CD4-positive, alpha-beta T cell treated with Interleukin-6 for 4 hours (primary cell): ENCODE results near the gene CDK2AP2.
"Not testable (repeated sequence)": the region's sequence is repeated elsewhere in the genome, so short reads cannot be mapped to it uniquely, and the experiment has no call there.

ENCODE experiments used
- DNase-seq: peaks from one replicate; pipeline ENCODE4 v3.0.0-alpha.2; 2020; ENCODE audit warnings: mixed read lengths

Gene CDK2AP2

DNA sequence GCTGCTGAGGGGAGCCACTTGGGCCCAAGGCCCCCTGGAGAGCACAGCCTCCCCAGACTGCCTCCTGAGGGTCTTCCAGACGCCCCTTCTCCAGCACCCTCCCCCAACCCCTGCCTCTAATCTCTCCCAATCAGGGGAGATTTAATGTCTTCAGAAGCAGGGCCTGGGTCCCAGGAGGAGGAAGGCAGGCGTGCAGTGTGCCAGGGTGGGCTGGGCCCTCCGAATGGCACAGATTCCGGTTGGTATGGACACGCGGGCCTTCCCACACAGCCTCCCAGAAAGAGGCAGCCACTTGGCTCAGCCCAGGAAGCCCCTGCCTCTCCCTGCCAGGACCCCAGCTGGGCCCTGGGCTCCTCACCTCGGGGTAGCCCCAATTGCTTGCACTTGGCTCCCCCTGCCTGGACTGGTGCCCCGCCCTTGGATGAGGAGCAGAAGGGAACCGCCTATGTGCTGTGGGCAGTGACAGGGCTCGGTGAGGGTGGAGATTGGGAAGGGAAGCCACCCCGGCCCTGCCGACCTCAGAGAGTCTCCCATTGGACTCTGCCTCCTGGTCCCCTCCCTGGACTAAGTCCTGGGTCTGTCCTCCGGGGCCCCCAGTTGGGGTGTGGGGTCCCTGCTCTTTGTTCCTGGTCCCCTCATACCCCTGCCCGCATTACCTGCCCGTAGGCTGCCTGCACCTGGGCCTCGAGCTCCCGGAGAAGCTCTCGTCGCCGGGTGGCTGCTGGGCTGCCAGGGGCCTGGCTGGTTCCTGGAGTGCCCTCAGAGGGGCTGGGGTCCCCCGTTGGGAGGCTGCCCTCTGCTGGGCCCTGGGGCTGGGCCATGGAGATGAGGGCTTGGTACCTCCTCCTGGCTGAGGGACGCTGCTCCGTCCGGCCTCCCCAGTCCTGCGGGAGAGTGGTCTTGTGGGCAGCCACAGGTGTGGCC, 15.9 kb upstream of the CDK2AP2 start:
- DNase-seq = no peak

DNA sequence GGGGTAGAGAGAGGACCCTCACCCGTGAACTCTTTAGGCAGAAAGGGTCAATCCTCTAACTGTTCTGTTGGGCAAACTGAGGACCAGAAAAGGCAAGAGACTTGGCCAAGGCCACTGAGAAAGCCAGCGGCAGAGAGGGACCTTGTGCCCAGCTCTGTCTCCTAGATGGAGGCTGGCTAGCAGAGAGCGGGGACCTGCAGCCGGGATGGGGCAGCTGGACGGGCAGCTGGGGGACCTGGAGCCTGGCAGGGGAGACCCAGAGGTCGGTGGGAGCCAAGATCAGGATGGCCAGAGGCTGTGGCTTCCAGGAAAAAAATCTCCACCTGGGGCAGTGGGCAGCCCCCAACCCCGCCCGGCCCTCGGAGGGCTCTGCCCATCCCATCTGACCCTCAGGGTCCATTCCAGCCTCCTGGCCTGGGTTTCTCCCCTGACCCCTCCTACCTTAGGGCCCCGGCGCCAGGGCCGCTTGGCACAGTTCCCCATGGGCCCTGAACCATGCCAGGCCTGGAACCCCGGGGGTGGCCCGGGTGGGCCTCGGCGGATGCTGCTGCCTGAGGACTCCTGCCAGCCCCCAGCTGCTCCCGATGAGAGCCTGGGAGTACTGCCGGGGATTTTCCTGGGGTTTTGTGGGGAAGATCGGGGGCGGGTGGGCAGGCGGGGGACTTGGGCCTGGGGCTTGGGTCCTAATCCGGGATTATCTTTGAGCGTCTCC, 15.0 kb upstream of the CDK2AP2 start, which contains the start of gene CABP2:
TSS of gene CABP2 (minus strand) at position 603 of the 712 bp plus-strand sequence. CDS start at position 483, 120 bp downstream.
- DNase-seq = no peak

DNA sequence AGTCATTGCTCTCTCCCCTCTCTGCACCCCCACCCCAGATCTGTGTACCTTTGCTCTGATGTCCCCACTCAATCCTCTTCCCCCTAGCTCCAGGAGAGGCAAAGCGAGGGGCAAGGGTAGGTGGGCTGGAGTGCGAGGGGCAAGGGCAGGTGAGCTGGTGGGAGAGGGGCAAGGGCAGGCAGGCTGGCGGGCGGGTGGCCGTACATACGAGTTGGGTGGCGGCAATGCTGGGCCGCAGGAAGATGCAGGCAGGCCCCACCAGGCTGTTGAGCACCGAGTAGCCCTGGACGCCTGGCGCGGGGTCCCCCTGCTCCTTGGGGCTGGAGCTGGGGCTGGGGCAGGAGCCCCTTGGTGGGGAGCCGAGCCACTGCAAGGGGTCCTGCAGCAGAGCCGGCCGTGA, 14.4 kb upstream of the CDK2AP2 start:
- no peak for DNase-seq

DNA sequence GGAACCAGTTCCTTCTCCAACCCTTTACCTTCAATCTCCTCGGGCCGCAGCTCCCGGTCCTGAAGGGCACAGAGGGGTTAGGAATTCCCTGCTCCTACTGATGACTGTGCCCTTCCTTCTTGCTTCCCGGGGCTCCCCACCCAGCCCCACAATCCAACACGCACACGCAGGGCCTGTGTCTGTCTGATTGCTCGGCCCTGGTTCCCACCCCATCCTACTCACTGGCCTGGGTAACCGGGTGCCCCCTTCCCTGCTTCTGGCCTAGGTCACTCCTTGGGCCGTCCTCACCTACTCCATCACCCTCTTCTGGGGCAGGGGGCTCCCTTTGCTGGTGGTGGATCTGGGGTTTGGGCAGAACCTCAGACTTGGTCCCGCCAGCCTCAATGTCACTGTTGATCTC, 14.0 kb upstream of the CDK2AP2 start:
- DNase-seq = no peak

DNA sequence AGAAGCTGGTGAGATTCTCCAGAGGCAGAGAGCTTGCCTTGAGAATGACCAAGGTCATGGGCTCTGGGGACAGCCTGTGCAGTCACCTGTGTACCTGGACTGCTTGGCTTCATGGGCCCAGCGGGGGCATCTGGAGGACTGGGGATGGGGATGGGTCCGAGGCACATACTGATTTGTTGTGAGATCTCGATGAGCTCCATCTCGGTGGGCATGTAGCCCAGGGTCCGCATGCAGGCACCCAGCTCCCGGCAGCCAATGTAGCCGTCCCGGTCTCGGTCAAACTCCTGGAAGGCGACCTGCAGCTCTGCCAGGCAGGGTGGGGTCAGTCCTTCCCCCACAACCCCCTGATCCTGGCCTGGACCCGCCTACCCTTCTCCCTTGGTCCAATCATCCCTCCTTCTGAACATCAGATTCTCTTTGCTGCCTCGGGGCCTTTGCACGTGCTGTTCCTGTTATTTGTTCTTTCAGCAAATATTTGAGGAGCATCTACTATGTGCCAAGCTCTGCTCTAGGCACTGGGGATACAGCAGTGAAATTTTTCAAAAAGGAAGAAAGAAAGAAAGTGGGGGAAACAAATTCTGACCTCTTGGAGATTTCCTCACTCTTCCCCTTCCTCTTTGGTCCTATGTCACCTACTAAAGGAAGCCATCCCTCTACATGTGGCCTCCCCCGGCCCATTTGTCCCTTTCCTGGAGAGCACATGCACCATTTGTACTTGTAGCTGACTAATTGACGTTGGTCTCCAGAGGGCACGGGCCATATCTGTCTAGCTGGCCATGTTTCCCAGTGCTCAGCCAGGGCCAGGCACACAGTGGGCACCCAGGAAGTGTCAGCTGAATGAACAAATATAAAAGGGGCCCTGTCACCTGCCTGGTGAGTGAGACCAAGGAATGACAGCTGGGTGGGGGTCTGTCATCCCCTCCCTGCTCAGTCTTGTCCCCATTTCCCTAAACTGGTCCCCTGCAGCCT, 13.2 kb upstream of the CDK2AP2 start:
- DNase-seq = no peak

DNA sequence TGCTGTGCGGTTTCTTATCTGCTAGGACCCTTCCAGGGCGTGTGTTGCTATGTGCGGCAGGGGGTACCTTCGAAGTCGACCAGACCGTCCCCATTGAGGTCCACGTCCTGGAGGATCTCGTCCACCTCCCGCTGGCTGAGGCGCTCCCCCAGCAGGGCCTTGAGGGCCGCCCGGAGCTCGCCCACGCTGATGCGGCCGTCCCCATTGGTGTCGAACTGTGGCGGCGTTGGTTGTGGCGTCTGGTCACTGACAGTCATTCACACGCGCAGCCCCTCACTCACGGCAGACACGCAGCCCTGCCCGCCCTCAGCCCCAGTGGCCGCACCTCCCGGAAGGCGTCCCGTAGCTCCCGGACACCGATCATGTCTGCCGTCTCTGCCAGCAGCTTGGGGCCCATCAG, 11.8 kb upstream of the CDK2AP2 start:
- DNase-seq = no peak

DNA sequence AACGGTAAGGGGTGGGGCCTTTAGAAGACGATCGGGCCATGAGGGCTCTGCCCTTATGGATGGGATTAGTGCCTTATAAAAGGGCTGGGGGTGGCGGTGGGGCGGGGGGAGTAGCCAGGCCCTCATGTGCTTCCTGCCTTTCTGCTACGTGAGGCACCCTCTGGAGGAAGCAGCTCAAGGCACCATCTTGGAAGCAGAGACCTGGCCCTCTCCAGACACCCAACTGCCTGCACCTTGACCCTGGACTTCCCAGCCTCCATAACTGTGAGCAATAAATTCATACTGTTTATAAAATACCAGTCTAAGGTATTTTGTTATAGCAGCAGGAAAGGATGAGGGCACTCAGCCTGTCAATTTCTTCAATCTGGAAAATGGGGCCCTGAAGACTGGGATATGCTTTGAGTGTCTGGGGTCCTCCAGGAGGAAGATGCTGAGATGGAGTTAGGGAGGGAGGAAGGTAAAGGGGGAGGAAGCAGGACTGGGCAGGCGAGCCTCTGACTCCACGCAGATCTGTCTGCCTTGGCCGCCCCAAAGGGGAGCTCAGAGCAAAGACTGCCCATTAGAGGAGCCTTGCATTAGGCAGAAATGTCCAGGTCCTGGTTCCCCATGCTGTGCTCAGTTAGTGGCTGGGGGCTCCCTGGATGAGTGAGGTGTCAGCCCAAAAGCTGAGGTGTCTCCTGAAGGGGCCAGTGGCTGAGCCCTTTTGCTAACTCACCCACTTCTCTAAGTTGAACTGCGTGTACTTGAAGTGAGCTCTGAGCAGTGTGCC, 10.0 kb upstream of the CDK2AP2 start:
- no peak for DNase-seq

DNA sequence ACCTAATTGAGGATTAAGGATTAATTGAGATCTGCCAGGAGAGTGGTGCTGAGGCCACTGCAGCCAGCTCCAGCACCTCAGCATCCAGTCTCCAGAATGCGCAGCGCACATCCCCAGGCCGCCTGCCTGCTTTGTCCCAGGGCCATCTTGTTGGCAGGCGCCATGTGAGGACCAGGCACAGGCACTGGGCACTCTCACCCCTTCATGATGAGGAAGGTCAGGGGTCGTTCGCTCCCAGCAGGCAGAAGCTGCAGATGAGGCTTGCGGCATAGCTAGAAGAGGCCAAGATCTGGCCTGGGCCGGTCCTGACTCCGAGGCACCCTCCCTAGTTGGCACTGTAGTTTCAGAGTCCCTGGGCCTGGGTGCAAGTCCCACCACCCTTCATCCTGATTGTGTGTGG, 8.8 kb upstream of the CDK2AP2 start:
- DNase-seq = no peak

DNA sequence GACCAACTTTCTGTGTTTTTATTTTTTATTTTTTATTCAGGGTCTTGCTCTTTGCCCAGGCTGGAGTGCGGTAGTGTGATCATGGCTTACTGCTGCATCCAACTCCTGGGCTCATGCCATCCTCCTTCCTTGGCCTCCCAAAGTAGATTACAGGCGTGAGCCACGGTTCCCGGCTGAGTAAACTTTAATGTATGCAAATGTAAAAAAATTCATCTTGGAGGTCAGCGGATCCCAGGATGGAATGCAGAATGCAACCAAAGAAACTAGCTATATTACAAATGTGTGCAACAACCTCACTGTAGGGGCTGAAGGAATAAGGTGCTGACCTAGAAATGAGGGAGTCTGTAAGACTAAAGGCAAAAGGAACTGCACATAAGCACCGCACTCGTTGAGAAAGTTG, 6.2 kb upstream of the CDK2AP2 start:
- no peak for DNase-seq

DNA sequence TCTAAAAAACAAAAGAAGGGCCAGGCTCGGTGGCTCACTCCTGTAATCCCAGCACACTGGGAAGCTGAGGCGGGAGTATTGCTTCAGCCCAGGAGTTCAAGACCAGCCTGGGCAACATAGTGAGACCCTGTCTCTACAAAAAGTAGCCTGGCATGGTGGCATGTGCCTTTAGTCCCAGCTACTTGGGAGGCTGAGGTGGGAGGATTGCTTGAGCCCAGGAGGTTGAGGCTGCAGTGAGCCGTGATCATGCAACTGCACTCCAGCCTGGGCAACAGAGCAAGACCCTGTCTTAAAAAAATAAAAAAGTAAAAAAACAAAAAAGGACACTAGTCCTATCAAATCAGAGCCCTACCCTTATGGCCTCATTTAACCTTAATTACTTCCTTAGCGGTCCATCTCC, 3.6 kb upstream of the CDK2AP2 start:
- not testable (repeated sequence) for DNase-seq

DNA sequence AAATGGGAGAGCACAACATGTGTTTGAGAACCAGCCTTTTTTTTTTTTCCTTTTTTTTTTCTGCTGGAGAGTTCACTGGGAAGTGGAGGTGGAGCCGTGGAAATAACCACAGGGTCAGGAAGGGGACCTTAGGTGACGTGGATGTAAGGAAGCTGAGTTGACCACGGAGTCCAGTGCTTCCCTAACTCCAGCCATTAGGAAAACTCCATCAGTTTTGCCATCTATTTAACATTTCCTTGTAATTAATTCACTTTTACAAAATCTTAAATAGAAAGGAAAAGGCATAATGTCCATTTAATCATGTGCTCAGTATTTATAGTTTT, 2.0 kb upstream of the CDK2AP2 start:
- no peak for DNase-seq

DNA sequence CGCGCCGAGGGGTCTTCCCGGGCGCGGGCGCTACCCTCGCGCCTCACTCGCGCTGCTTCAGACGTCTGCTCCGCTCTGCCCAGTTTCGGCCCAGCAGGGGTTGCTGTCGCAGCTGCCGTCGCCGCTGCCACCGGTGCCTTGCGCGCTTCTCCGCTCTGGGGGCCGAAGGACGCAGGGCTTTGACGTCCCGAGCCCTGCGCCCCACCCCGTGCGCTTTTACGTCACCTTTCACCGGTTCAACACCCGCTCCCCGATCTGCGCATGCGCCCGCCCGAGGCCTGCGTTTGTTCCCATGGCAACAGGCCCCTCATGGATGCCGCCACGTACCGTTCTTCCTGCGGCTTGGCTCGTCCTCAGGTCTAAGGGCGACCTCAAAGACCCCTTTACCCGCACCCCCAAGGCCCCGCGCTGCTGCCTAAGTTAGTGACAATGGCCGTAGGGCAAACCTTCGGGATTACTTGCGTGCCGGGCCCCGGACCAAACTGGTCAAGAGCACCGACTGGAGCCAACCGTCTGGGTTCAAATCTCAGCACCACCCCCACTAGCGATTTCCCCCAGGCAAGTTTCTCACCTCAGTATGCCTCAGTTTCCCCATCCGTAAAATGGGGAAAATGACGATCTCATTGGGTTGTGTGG, 642 bp upstream of the CDK2AP2 start:
- peak; percentile 100 for DNase-seq

DNA sequence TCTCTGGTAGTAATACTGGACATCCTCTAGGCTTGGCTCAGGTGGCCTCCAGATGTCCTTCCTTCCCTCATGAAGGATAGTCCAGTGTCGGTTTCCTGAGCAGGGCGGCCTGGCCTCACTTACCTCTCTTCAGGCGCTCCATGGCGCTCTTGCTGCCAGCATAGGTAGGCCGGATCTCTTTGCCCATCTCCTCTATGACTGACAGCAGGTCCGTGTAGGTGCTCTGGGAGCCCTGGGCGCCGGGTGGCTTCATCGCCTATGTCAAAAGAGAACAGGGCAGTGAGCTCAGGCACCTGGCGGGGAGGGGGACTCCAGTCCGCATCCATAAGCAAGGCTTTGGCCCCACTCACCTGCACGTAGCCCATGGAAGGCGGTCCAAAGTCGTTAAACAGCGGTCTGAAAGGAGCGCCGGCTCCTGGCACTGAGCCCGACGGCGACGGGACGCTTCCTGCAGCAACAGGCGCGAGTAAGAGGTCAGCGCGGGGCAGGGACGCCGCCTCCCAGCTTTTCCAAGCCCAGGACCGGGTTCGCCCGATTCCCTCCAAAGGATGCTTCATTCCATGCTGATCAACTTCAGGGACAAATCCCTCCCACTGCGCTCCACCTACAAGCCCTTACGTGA, 609 bp downstream of the CDK2AP2 start:
- DNase-seq = no peak

DNA sequence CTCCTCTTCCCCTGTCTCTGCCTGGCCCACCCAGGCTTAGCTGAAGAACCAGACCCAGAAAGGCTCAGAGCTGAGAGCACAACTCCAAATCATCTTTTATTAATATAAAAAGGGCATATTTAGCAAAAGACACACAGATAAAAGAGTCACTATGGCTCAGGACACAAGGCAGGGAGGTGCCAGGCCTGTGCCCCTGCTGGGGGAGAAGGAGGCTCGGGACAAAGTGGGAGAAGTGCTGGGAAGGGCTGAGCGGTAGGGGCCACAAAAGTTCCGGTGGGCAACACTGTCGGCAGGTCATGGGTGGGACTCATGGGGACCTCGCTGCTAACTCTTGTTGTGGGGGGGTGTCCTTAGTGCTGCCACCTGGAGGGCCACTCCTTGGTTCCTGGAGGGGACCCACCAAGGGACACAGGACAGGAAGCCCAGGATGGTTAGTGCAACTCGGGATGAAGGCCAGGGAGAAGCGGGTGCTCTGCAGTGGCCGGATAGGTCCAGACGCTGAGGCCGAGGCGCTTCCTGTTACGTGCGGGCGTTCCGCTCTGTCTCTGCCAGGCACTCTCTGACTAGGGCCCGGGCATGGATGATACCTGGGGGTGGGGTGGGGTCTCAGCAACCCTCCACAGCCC, 1.4 kb downstream of the CDK2AP2 start:
- DNase-seq = no peak

DNA sequence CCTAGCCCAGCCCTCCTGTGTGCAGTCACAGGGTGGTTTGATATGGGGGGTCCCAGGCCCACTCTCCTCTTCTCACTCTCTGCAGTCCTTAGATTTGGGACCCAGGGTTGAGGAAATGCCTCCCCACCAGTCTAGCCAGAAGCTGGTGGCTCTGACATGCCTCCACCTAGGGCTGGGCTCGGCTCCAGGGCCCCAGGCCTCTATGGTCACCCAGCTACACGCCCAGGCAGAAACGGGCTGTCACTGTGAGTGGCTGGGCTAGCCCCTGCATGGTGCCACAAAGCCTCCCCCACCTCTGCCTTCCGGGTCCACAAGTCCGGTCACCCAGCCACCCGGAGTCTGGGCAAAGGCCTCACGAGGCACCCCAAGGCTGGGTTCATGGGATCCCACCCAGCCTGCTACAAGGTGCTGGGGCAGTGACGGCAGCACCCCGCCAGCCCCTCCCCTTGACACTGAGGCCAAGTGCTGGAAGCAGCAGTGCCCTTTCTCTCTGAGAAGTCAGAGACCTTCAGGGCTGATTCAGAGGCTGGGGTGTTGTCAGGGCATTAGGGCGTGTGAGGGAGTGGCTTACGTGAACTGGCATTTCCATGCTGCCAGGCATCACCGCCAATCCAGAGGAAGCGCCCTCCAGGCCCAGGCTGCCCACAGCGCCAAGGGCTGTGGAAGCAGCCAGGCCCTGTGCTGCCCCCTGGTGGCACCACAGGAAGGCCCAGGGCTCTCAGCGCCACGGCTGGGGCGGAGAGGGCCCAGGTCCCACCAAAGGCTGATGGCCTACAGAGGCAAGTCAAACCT, 2.2 kb downstream of the CDK2AP2 start:
- DNase-seq = peak; percentile 92

DNA sequence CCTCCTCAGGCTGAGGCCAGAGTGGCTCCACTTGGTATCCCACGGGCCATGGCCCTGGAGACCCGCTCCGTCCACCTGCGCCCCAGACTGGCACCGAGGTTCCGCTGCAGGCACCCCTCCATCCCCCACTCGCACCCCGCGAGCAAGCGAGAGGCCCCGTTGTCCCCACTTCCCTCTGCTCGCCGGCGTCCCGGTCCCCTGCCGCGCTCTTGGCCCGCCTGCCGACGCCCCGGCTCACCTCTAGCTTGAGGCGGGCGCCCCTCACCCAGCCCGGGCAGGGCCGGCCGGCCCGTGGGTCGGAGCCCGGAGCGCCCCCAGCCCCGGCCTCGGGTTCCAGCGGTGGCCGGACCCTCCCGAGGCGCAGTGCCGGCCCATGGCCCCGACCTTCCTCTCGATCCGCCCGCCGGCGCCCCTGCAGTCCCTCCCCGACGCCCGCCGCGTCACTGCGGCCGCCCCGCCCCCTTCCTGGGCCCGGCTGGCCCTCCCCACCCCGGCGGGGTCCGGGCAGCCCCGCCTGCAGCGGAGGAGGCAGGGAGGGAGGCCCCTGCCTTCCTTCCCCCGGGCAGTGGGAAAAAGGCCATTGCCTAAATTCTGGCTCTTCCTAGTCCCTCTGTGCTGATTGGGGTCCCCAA, 2.9 kb downstream of the CDK2AP2 start, which contains the start of gene PITPNM1:
TSS of gene PITPNM1 (minus strand) at position 414 of the 632 bp plus-strand sequence. CDS start 1,183 bp downstream, outside the sequence.
- peak; percentile 84 for DNase-seq

DNA sequence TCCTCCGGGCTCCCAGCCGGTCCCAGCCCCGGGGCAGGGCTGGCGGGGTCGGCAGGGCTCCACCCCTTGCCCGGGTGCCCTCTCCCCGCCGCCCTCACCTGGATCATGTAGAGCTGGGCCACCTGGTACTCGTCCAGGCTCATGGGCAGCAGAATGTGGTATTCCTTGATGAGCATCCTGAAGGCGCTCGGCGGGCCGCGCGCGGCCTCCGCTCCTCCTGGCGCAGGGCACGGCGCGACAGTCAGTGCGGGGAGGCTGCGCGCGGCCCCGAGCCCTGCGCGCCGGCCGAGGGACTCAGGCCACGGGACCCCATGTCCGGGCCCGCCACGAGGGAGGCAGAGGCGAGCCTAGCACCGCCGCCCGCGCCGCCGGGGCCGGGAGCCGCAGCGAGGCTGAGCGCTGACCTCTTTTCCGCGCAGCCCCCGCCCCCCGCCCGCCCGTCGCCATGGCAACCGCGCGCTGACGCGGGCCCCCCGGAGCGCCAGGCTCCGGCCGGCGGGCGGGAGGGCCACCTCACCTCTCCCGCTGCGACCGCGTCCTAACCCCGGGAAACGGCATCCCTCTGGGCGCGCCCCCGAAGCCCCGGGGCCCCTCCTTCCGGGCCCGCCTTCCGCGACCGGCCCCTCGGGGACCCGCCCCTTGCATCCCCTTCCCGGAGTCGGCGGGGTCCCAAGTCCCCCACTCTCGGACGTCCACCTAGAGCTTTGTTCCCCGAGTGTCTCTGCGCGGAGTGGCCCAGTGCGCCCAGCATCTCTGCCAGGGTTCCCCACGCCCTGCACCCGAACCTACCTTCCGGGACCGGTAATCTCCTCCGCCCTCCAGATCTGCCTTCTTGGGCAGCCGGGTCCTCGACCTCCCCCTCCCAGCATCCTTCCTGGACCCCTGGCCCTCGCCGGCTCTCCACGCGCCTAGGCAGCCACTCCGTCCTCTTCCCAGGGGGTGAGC, 3.7 kb downstream of the CDK2AP2 start:
- peak; percentile 45 for DNase-seq
